SK-N-SH treated with all-trans-retinoic acid at 6 μM for 48 hours (cell line): ENCODE measurements around the gene YLPM1.

ENCODE experiments used
- ARNTL ChIP-seq: fragments of 450-650 bp; formaldehyde crosslinking; IDR thresholded peaks from 2 replicates; pipeline ENCODE4 v1.5.0; 2020; ENCODE audit warnings: low read depth, mild to moderate bottlenecking, moderate library complexity, borderline replicate concordance
- BACH2 ChIP-seq: fragments of 250-450 bp; sonication (Bioruptor Pico); IDR thresholded peaks from 2 replicates; pipeline ENCODE4 v1.9.0; 2021; ENCODE audit warnings: mild to moderate bottlenecking, borderline replicate concordance
- GLIS3 ChIP-seq: fragments of 250-450 bp; sonication (Bioruptor Pico); IDR thresholded peaks from 2 replicates; pipeline ENCODE4 v1.5.0; 2020; ENCODE audit warnings: mild to moderate bottlenecking, moderate library complexity
- ISL1 ChIP-seq: fragments of 250-450 bp; sonication (Bioruptor Pico); IDR thresholded peaks from 2 replicates; pipeline ENCODE4 v2.1.2; 2022; ENCODE audit warnings: mild to moderate bottlenecking, moderate library complexity
- OSR1 ChIP-seq: fragments of 250-450 bp; sonication (Bioruptor Pico); IDR thresholded peaks from 2 replicates; pipeline ENCODE4 v1.8.0; 2022; ENCODE audit warnings: moderate library complexity, mild to moderate bottlenecking, inconsistent platforms
- RARB ChIP-seq: fragments of 250-450 bp; sonication (Bioruptor Pico); IDR thresholded peaks from 2 replicates; pipeline ENCODE4 v1.8.0; 2021; ENCODE audit warnings: mild to moderate bottlenecking, moderate library complexity
- TCF4 ChIP-seq: fragments of 250-450 bp; sonication (Bioruptor Pico); IDR thresholded peaks from 2 replicates; pipeline ENCODE4 v1.8.0; 2021; ENCODE audit warnings: mild to moderate bottlenecking, moderate library complexity, borderline replicate concordance
- TOX ChIP-seq: fragments of 250-450 bp; sonication (Bioruptor Pico); IDR thresholded peaks from 2 replicates; pipeline ENCODE4 v1.8.0; 2021; ENCODE audit warnings: mild to moderate bottlenecking, moderate library complexity, borderline replicate concordance
- ZFP3 ChIP-seq: fragments of 250-450 bp; sonication (Bioruptor Pico); IDR thresholded peaks from 2 replicates; pipeline ENCODE4 v1.5.0; 2020; ENCODE audit warnings: mild to moderate bottlenecking, moderate library complexity
- ZNF8 ChIP-seq: fragments of 450-650 bp; formaldehyde crosslinking; IDR thresholded peaks from 2 replicates; pipeline ENCODE4 v1.5.0; 2020; ENCODE audit warnings: mild to moderate bottlenecking, moderate library complexity
- TF ChIP-seq, protein P1 (sequence below): fragments of 250-450 bp; sonication (Bioruptor Pico); IDR thresholded peaks from 2 replicates; pipeline ENCODE4 v1.8.0; 2020; ENCODE audit warnings: mild to moderate bottlenecking, moderate library complexity, borderline replicate concordance
- TF ChIP-seq, protein P2 (sequence below): fragments of 250-450 bp; sonication (Bioruptor Pico); IDR thresholded peaks from 2 replicates; pipeline ENCODE4 v1.5.1; 2020; ENCODE audit warnings: low read depth, mild to moderate bottlenecking, moderate library complexity
- TF ChIP-seq, protein P3 (sequence below): fragments of 250-450 bp; sonication (Bioruptor Pico); IDR thresholded peaks from 2 replicates; pipeline ENCODE4 v1.8.0; 2021; ENCODE audit warnings: low read depth, mild to moderate bottlenecking, moderate library complexity, borderline replicate concordance

DNA sequence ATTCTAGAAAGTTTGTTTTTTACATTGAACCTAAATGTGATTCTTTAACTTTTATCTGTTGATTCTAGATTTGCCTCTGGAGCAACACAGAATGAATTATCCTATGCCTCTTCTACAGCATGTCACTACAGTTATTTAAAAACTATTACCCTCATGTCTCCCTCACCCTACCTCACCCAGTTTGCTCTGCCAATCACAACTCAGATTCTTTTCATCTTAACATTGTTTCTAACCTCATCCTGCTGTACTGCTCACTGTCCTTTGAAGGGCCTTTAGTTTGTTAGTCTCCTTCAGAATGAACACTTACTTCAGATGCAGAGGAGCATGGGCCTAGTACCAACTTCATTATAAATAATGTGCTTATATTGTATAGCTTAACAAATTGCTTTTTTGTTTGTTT lies 21.5 kb downstream of the YLPM1 start:
- TF ChIP-seq OSR1 (CRISPR knock-in tag) = no peak
- TF ChIP-seq ARNTL (CRISPR knock-in tag) = no peak
- TF ChIP-seq, protein P1, sequence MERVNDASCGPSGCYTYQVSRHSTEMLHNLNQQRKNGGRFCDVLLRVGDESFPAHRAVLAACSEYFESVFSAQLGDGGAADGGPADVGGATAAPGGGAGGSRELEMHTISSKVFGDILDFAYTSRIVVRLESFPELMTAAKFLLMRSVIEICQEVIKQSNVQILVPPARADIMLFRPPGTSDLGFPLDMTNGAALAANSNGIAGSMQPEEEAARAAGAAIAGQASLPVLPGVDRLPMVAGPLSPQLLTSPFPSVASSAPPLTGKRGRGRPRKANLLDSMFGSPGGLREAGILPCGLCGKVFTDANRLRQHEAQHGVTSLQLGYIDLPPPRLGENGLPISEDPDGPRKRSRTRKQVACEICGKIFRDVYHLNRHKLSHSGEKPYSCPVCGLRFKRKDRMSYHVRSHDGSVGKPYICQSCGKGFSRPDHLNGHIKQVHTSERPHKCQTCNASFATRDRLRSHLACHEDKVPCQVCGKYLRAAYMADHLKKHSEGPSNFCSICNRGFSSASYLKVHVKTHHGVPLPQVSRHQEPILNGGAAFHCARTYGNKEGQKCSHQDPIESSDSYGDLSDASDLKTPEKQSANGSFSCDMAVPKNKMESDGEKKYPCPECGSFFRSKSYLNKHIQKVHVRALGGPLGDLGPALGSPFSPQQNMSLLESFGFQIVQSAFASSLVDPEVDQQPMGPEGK (CRISPR knock-in tag) = no peak
- TF ChIP-seq RARB (CRISPR knock-in tag) = no peak
- no peak for TF ChIP-seq ZNF8
- no peak for TF ChIP-seq ZFP3 (CRISPR knock-in tag)
- no peak for TF ChIP-seq TOX (CRISPR knock-in tag)
- TF ChIP-seq, protein P2, sequence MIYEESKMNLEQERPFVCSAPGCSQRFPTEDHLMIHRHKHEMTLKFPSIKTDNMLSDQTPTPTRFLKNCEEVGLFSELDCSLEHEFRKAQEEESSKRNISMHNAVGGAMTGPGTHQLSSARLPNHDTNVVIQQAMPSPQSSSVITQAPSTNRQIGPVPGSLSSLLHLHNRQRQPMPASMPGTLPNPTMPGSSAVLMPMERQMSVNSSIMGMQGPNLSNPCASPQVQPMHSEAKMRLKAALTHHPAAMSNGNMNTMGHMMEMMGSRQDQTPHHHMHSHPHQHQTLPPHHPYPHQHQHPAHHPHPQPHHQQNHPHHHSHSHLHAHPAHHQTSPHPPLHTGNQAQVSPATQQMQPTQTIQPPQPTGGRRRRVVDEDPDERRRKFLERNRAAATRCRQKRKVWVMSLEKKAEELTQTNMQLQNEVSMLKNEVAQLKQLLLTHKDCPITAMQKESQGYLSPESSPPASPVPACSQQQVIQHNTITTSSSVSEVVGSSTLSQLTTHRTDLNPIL (CRISPR knock-in tag) = no peak
- no peak for TF ChIP-seq TCF4 (CRISPR knock-in tag)
- TF ChIP-seq, protein P3, sequence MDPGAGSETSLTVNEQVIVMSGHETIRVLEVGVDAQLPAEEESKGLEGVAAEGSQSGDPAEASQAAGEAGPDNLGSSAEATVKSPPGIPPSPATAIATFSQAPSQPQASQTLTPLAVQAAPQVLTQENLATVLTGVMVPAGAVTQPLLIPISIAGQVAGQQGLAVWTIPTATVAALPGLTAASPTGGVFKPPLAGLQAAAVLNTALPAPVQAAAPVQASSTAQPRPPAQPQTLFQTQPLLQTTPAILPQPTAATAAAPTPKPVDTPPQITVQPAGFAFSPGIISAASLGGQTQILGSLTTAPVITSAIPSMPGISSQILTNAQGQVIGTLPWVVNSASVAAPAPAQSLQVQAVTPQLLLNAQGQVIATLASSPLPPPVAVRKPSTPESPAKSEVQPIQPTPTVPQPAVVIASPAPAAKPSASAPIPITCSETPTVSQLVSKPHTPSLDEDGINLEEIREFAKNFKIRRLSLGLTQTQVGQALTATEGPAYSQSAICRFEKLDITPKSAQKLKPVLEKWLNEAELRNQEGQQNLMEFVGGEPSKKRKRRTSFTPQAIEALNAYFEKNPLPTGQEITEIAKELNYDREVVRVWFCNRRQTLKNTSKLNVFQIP (CRISPR knock-in tag) = no peak
- no peak for TF ChIP-seq BACH2 (CRISPR knock-in tag)
- TF ChIP-seq GLIS3 (CRISPR knock-in tag) = no peak
- TF ChIP-seq ISL1 (CRISPR knock-in tag) = no peak
